ENCODE results near the gene CLRN1. TPM values are rescaled to one million over a fixed set of nuclear protein-coding genes. Genes with fewer than 3 reads are reported as not detected.
A peak's percentile ranks its signal among the peaks of the same experiment; 100 is the strongest.

Gene CLRN1
- polyA plus RNA-seq, 3 donors: not detected

GRCh38 chr3:150978566-150979148, 6.1 kb upstream of the CLRN1 start:
- DNase-seq (ENCODE audit: low read depth in 3 of 3, low spot score in 2 of 3): no peak

DNA sequence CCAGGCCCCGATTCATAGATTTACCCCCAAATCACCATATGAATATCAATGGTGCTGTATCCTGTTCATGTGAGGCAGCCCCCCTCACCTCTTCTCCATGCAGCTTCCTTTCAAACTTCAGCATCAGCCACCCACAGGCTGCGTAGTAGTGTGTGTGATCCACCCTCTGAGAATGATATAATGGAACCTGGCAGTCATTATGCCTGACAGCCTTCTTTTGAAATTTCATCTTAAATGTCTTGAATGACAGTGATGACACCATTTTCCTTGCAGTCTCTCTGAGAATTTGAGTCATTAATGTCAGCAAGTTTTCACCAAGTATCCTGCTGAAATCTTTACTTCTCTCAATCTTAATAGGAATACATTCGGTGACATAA, 3.5 kb upstream of the CLRN1 start:
- DNase-seq (ENCODE audit: low read depth in 3 of 3, low spot score in 2 of 3): no peak

- DNase-seq (ENCODE audit: low read depth in 3 of 3, low spot score in 2 of 3): no peak
Measured at GRCh38 chr3:150975086-150975991, 2.8 kb upstream of the CLRN1 start.

- DNase-seq (ENCODE audit: low read depth in 3 of 3, low spot score in 2 of 3): no peak
Measured at GRCh38 chr3:150970665-150971324, 1.7 kb downstream of the CLRN1 start.

GRCh38 chr3:150968341-150969035, 4.0 kb downstream of the CLRN1 start:
- DNase-seq (ENCODE audit: low read depth in 3 of 3, low spot score in 2 of 3): no peak

DNA sequence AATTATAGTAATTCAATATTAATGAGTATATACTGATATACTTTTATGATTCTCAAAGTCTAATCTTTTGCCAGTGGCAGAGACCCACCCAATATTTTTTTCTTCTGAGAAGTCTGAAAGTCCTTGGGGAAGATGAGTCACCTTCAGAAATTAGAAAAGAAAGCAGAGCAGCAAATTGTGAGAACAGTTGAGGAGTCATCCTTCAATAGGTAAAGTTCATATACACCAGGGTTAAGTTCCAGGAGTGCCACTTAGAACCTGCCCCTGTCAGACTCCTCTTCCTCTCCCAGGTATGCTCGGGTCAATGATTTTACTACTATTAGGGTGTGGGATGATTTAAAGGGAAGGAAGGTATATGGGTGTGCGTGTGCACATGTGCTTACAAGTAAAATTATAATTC, 7.1 kb downstream of the CLRN1 start:
- no peak for DNase-seq (ENCODE audit: low read depth in 3 of 3, low spot score in 2 of 3)

- no peak for DNase-seq (ENCODE audit: low read depth in 3 of 3, low spot score in 2 of 3)
Measured at GRCh38 chr3:150961949-150962348, 10.6 kb downstream of the CLRN1 start.

- DNase-seq (ENCODE audit: low read depth in 3 of 3, low spot score in 2 of 3): no peak
Measured at GRCh38 chr3:150960708-150961684, 11.5 kb downstream of the CLRN1 start.

DNA sequence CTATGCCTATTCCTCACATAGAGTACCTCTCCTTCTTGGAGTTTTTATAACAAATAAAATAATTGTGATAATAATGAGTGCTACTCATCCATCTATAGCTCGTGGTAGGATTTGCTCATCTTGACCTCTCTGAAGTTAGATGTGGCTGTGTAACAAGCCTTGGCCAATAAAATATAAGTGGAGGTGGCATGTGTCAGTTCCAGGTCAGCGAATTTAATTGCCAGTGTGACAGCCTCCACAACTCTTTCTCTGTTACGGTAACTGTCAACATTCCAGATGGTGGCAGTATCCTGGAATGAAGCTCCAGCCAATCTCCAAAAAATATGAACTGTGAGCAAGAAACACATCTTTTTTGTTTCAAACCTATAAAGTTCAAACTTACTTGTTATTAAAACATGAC, 13.8 kb downstream of the CLRN1 start:
- peak; percentile 52 to 72 (median 65) for DNase-seq (ENCODE audit: low read depth in 3 of 3, low spot score in 2 of 3)

DNA sequence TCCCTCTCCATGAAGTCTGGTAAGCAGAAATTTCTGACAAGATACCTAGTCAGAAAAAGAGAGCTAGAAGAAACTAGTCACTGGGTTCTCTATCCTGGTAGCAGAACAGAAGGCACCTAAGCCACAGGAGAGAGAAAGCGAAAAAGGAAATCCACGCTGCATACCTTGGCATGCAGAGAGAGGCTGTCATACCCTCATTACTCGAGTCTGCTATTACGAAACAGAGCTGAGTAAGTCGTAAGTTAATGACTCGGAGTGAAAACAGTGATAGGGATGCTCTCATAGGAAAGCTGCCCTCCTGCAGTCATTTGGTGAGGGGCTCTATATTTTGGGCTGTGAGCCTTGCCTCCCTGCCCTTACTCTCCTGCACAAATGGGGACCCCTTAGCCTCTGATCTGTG, 16.2 kb downstream of the CLRN1 start:
- DNase-seq (ENCODE audit: low read depth in 3 of 3, low spot score in 2 of 3): no peak

- DNase-seq (ENCODE audit: low read depth in 3 of 3, low spot score in 2 of 3): no peak
Measured at GRCh38 chr3:150951923-150952322, 20.6 kb downstream of the CLRN1 start.

DNA sequence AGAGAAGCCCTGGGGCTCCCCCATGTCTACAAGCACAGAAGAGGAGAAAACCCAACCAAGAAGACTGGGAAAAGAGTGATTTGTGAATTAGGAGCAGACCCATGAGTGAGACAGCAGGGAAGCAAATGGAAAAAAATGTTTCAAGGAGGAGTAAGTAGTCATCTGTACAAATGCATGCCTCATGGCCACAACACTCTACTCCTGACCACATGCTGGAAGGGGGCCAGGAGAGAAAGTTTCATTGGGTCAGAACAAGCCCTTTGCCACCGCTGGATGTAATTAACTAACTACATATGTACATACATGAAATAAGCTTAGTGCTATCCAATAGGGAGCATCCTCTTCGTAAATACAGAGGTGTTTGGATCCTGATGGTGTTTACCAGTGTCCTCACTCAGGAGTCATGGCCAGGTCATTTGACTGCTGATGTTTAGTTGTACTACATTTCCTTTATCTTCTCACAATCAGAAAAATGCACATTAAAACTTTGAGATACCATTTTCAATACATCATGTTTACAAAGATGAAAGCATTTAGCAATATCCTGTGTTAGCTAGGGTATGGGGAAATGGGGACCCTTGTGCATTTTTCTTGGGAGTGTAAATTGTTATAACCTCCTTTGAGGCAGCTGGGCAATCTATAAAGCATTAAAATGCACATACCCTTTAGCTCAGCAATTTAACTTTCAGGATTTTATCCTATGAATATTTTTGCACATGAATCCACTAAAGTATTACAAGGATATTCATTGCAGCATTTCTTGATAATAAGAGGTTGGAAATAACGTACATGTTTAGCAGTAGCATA, 27.1 kb downstream of the CLRN1 start:
- no peak for DNase-seq (ENCODE audit: low read depth in 3 of 3, low spot score in 2 of 3)

DNA sequence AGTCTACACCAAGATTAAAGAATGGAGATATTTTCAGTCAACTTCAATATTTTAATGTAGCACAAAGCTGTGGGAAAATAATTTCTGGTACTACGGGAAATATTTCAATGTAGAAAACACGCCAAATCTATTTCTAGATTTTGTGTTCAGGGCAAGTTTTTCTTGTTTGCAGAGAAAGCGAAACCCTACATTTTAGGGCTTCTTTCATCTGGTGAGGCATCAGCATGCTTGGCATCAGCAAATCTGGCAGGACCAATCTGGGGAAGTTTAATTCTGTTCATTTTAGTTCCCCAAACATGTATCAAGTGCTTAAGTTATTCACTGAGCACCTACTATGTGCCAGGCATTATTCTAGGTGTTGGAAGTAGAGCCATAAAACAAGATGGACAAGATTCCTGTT, 30.3 kb downstream of the CLRN1 start:
- no peak for DNase-seq (ENCODE audit: low read depth in 3 of 3, low spot score in 2 of 3)

GRCh38 chr3:150936693-150937092, 35.8 kb downstream of the CLRN1 start:
- no peak for DNase-seq (ENCODE audit: low read depth in 3 of 3, low spot score in 2 of 3)

- DNase-seq (ENCODE audit: low read depth in 3 of 3, low spot score in 2 of 3): no peak
Measured at GRCh38 chr3:150933473-150933995, 39.0 kb downstream of the CLRN1 start.

DNA sequence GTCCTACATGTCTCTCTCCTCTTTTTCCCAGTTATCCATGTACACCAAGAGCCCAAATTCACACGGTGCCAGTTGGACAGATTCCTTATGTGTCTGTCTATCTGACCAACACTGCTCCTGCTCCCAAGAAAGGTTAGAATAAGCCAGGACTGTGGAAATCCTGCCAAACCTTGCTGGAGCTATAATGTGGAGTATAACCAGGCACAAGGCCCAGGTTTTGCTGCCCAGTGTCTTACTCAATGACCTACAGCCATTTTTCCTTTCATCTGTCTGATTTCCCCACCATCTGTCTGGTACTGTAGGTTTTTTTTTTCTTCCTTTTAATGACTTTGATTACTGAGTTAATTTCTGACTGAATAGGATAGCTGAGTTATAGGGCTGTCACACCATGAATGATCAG, 40.8 kb downstream of the CLRN1 start:
- DNase-seq (ENCODE audit: low read depth in 3 of 3, low spot score in 2 of 3): no peak

DNA sequence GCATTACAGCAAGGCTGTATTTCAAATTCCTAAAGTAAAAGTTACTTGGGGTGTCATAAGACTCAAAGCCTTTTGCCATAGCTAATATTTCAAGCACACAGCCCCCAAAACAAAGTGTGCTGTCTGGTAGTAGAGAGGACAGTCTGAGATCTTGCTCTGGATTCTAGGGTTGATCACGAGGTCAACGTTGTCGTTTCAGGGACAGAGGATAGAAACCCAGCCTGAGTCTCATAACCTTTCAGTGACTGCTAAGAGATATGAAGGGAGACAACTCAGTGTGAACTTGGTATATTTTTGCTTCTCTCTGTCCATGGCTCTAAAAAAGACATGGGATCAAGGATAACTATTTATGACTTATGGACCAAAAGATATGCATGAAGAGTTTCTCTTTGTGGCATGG, 41.7 kb downstream of the CLRN1 start:
- DNase-seq (ENCODE audit: low read depth in 3 of 3, low spot score in 2 of 3): no peak

DNA sequence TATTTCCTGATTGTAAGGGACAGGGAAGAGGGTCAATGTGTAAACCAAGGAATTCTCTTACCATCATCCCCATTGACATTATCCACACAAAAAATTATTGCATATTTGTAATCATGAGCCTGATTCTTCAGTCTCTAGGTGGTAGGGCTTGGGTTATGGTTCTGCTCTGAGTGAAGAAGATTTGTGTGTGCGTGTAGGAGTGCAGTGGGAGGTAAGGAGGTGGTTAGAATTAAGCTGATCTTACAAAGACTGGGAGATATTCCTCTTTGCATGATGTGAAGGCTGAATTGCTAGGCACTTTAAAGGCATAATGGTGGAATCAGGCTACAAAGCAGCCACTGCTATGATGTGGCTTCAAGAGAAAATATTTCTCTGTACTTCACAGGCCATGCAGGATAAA, 44.3 kb downstream of the CLRN1 start:
- no peak for DNase-seq (ENCODE audit: low read depth in 3 of 3, low spot score in 2 of 3)

GRCh38 chr3:150926328-150926727, 46.2 kb downstream of the CLRN1 start:
- no peak for DNase-seq (ENCODE audit: low read depth in 3 of 3, low spot score in 2 of 3)
